ENCODE results near the gene NPAS3.

NPAS3 gene

DNA sequence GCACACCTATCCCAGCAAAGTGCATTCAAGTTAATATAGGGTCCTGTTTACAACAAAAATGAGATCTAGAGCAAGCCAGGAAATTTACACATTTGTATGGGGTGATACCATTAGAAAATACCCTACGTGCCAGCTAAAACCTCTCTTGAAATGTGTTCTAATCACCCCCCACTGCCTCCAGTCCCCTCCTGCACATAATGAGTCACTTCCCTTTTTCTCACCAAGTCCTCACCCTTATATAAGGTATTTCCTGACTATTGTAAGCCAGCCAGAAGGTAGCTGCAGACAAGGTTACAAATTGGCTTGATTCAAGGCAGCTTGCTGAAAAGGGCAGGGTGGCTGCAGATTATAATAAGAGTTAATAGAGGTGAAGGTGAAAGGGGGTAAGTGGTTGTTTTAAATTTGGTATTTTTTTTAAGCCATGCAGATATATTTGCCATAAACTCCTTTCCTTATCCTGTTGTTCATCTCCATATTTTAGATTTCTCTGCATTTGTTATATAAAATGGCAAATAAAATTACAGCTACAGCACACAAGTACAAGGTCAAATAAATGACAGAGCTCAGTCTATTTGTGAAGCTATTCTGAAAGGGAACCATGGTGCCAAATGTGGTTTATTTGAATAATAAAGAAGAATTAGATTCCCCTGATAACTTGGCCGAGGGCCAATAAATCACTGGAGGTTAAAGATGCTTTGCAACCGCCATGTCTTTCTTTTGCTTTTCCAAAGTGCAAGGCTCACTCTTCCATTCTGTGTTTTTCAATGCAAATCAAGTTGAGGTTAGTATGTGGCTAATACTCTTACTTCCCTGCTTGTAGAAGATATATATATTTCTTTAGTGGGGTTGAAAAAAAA is 626.3 kb downstream of the NPAS3 start:
- DNase-seq, result no peak

DNA sequence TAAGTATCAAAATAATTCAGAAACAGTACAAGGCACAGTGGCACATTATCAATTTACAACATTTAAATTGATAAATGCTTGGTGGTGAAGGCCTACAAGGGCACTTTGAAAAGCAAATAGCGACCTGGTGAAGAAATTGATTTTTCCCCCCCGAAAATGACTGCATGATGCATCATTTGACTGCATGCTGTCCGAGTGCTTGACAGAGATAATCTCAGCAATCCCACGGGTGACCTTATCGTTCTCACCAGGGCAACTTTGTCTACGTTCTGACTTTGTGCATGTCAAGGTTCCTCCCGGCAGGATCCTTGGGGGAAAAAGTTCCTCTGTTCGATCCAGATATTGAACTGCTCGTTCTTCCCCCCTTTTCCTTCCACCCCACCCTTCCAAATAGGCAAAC is 627.4 kb downstream of the NPAS3 start:
- no peak for DNase-seq

DNA sequence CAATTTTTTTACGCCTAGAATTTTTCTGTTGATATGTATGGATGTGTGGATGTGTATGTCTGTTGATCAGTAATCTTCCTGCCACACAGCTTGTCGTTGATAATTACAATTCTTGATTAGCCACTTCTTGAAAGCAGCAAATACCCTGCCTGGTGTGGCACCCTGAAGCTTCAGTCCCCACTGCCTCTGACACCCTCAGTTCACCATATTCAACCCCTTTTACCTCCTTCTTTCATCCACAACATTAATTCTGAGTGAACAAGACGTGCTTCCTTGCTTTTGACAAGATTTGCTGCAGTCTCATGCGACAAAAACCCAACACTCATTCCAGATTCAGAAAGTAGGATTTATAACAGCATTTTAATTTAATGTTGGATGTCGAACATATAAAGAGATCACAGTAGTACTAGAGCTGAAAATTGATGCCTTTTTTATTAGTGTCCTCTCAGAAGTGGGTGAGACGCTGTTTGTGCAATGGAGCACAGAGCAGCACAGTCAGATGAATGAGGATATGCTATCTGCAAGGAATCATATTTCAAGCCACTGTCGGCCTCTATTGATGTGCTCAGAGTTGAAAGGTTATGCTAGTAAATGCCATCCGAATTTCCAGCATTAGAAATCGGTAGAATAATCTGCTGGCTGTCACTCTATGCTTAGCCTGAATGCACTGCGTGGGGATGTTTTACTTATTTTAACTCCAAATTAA is 628.5 kb downstream of the NPAS3 start:
- no peak for DNase-seq

DNA sequence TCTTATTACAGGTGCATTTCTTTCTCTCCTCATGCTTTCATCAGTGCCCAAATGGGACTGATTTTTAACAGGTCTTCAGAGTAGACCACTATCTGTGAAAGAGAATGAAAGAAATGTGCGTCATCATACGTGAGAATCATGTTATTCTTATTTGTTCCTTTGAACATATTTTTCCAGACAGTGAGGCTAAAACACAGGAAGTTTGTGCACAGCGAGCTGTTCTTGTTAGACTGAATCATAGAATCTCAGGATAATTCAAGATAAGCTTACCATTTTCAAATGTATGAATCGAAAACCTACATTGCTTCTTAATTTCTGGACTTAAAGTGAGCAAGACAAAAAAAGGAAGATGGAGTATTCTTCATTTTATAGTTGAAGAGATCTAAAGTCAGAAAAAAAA is 629.1 kb downstream of the NPAS3 start:
- no peak for DNase-seq

DNA sequence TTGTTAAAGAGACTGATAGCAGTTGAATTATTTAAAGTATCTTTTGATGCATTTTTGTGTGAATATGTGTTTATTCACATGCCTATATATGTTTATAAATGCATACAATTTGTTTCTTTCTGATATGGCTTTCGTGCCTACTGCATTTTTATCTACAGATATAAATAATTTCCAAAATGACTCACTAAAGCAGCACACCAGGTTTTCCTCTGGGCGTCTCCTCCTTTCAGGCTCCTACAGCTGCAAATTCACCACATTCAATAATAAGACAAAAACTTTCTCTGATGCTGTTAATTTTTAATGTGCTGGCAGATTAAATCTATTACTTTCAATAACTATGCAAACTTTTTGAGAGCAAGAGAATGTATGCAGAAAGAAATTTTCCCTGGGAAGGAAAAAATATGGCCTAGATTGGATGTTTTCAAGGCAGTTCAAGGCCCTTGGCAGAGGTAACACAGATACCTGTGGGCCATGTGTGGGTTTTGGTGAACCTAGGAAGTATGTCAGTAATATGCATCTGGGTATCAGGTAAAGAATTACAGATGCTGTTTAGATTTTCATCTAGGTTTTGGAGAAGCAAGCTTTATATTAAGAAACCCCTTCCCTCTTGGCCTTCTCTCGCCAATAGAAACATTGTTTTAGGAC is 630.4 kb downstream of the NPAS3 start:
- DNase-seq, result no peak

DNA sequence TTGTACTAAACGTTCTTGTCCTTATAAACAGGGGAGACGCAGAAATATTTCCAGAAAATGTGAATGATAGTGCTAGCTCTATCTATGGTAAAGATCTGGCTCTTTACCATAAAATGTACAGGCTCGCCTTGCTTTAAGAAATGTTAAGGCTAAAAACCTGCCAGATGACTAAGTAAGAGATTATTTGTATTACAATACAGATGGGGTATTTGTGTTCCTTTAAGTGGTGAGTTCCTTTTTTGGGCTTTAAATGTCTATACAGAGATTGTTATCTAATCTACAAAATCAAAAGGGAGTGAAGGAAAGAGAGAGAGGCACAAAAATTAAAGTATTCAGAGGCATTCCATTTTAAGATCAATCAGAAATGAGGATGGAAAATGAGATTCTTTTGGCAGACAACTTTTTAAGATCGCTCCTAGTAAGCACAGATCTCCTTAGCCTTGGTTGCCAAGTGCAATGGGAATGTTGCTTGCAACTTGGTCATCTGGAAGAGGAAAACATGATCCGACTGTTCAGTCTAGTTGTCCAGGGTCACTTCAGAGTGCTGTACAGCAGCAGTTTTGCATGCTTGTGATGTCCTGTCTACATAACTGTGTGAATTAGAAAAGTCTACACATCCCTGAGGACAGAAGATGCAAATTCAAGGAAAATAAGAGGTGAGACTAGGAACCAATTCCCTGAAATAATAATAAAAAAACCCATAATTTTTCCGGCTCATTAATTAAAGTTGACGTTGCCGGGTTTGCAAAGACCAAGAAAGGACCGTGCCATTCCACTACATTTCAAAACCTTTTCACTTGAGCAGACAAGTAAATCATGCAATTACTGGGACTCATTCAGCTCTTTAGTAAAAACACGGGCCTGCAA is 631.4 kb downstream of the NPAS3 start:
- no peak for DNase-seq

DNA sequence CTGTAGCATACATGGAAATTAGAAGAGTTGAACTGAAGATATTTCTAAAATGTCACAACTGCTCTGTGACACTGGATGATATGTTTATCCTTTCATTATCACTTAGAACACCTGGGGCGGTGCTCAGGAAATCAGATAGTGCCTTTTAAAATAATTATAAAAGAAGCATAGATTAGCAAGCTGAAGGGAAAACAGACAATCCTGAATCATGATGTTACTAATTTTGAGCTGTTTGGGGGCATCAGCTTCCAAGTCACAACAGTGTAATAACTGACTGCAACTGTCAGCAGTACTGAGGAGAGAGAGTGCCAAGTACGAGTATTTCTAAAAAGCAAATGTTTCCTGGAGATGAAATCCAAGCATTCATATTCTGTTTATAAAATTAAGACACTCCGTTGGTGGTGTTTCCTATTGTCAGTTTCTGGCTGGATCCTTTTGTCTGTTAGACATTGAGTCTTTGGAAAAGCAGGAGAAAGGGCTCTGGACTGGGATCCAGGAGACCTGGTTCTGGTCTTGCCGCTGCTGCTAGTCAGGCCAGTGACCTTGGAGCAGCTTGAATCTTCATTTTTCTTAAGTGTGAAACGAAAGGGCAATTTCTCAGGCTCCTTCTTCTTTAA is 632.1 kb downstream of the NPAS3 start:
- DNase-seq, result no peak

DNA sequence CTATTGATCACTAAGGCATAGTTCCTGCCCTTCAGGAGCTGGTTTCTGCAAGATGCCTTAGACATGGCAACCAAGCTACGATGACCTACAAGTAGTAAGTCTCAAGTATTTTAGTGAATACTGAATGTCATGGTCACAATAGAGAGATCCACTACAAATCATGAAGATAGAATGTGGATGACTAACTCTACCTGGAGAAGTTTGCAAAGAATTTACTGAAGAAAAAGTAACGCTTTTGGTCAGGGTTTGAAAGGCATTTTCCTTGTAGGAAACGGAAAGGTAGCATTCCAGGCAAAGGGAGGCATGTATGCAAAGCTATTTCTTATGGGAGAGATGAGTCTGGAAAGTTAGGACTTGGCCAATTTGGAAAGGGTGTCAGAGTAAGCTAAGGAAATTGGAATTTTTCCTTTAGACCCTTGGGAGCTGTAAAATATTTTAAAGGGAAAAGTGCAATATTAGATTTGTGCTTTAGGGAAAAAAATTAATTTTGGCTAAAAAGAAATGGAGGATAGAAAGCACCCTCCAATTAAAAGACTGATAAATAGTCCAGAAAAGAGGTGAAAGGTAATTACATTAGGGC is 634.7 kb downstream of the NPAS3 start:
- no peak for DNase-seq

DNA sequence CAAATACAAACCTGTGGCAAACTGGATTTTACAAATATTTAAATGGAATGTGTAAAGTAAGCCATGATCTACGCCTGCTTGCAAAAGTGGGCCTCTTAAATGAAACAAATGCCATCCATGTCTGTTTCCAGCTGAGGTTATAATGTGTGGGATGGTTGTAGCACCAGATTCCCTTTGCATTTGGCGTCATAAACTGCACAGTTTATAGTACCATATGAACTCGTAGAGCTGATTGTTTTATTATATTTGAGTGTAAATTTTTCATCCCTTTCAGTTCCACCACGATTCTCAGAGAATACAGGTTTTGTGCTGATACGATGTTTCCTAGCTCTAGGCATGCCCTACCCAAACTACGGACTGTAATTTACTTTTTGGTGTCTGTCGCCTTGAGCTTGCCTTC is 637.3 kb downstream of the NPAS3 start:
- no peak for DNase-seq

DNA sequence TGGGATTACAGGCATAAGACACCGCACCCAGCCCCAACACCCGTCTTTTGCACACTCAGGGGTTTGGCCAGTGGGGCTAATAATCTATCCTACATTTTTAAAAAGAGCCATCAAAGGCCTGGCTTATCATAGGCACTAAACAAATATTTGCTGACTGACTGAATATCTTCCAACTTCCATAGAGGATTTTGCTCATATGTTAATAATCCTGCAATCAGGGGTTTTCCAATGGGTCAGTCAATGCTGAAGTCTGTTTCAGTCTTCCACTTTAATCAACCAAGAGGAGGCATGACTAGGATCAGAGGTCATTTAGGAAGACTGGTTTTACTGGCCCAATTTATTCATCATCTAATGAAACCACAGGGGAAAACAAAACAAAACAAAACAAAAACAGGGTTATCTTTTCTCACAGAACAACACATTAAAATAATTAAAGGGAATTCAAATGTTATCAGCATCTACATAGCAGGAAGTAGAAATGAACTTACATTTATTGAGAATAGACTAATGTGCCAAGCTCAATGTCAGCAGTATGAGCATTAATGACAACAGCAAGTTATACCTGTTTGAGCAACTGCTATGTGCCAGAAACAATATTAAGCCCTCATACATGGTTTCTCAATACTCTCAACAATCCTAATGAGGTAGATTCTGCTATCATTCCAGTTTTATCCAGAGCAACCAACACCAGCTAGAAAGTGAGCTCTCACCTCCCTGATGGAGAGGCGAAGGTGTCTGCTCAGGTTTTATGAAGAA is 640.0 kb downstream of the NPAS3 start:
- no peak for DNase-seq

DNA sequence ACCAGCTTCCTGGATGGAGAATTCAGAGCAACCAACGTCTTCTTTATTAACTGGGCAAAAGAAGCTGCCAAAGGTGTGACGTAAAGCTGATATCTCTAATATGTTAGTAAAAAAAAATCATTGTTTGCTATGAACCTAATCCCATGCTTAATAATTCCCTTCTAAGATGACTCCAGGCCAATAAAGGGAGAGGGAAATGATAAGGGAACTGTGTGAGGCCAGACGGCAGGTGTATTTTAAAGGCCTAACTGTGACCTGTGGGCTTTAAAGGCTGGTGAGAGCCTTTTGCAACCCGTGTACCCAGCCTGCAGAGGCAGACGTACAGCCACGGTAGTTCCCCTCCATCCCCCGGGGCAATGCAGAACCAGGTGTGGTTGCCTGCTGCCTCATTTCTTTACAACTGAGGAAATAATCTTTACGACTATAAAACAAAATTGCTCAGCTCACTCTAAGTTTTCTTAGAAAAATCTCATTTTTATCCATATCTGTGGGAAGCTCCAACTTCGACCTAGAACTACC is 641.6 kb downstream of the NPAS3 start:
- no peak for DNase-seq

DNA sequence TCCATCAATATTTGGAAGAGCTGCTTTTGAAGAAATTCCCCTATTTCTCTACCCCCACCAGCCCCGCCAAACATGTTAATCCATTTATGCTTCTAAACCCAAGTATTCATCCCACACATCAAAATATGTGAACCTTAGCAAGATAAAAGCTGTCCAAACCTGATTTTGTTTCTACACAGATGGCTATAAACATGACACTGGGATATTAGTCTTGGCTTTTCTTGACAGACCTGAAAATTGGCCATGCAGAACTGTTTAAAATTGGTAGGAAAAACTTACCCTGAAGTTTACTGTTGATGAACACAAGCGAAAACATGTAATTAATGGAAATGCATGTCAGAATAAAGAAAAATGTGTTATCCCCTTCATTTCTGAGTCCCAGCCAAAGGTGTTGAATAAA is 642.2 kb downstream of the NPAS3 start:
- DNase-seq, result no peak

DNA sequence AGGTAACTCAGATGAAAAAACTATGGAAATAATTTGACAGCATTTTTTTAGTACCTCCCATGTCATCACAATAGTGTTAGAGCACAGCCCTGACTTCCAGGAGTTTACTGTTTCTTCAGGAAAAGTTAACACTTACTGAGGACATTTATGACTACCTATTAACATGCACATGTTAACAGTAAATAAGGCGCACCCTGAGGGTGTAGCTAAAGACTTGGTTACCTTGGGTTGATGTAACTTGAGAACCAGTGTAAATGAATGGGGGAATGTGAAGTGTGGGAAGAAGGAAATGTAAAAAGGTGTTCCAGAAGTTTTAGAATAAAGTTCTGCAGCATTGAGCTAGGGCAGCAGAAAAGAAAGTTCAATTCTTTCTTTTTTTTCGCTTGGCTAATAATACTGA is 646.0 kb downstream of the NPAS3 start:
- no peak for DNase-seq

DNA sequence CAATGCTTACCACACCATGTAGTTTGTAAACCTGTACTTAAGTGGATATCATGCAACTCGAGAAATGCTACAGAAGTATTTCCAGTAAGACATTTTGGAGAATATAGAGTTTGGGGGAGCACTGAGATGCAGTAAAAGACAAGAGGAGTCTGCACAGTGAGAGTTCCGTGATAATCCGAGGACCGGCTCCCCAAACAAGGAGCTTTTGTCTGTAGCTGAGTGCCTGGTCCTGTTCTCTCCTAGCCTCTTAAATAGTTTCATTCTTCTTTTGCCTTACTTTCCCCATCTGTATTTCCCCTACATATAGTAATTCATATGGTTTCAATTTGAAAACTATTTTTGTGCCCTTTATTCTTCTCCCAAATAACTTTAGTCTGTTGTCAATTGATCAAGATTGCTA is 648.1 kb downstream of the NPAS3 start:
- DNase-seq, result no peak

DNA sequence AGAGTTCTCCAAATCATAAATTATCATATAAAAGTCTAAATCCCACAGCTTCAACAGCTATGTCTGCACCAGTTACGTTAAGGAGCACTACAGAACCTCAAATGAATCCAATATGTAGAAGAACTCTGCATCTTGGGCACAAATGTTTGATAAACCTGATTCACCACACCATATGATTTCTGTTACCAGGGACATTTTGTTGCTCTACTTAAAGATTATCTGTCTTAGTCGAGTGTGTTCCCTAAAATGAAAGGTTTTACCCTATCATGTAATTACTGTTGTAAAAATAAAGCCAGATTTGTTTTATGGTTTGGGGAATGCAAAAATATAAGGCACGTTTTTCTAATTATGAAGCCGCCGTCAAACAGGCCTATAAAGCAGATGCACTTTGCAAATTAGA is 649.1 kb downstream of the NPAS3 start:
- no peak for DNase-seq

DNA sequence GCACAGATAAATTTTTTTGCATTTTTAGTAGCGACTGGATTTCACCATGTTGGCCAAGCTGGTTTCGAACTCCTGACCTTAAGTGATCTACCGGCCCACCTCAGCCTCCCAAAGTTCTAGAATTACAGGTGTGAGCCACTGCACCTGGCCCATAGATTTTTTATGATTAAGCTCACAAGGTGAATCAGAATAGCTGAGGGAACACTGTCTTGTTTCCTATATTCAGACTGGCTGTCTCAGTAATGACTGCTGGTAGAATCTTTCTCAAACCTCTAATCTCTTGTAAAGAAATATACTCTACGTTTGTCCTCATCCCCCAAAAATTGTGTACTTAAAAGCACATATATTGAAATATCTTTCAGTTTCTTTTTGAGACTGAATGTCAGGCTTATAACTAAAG is 650.1 kb downstream of the NPAS3 start:
- DNase-seq, result no peak

DNA sequence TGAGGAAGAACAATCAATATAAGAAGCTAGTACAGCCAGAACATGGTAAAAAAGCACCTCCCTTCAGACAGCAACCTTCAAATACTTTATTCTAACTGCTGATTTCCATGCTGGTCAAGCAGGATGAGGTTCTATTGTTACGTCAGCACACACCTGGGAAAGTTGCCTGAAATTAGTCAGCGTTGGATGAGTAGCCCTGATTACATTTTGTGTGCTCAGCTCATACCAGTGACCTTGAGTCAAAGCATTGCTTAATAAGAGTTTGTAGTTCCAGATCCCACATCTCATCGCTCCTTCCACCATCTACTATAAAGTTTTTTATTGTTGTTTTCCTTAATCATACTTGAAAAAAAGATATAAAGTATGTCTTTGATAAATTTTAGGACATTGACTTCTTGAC is 650.7 kb downstream of the NPAS3 start:
- no peak for DNase-seq

DNA sequence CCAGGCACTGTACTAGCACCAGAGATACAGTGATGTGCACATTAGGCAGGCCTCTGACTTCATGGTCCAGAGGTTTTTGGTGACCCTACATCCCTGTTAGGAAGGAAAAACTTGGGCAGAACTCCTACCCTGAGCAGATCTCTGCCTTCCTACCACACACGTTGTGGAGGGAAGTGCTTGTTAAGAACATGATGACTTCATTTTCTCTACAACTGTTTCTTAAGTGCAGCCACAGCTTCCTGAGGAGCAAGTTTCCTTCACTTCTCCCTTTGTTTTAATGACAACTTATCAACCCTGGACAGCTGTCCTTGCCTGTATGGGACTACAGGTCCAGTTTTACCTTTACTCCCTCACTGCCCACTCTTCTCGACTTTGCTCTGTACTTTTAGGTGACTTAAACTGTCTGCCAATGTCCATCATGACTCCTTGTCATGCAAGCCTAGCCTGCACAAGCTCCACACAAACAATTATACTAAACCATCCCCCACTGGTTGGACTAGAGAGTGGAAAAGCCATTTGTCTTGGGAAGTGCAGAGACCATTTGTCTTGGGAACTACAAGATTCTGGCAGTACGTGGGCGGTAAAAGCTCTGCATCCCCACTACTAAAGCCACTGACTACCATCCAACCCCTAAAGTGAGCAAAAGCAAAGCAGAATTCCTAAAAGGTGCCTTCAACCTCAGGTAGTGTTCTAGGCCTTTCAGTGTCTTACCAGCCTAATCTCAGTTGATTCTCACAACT is 652.4 kb downstream of the NPAS3 start:
- no peak for DNase-seq

DNA sequence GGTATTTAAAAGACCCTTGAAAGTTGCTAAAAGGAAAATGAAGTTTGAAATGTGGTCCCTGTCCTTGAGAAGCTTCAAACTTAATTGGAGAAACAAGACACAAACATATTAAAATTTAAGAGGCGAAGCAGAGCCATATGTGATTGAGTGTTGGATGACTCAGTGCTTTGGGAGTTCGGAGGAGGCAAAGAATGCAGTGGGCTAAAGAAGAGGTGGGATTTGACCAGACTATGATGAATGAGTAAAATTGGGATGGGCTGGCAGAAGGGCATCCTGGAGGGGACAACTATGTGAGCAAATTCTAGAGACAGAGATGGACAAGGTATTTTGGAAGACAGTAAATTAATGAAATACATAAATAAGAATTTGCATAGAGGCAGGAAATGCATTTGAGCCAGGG is 653.6 kb downstream of the NPAS3 start:
- no peak for DNase-seq
